ENCODE measurements around the gene FAM168A. TPM values are rescaled to one million over a fixed set of nuclear protein-coding genes. Genes with fewer than 3 reads are reported as not detected.

The FAM168A gene
- total and polyA plus RNA-seq, 4 donors = 4.8 to 14.6 (median 9.1) TPM

DNA sequence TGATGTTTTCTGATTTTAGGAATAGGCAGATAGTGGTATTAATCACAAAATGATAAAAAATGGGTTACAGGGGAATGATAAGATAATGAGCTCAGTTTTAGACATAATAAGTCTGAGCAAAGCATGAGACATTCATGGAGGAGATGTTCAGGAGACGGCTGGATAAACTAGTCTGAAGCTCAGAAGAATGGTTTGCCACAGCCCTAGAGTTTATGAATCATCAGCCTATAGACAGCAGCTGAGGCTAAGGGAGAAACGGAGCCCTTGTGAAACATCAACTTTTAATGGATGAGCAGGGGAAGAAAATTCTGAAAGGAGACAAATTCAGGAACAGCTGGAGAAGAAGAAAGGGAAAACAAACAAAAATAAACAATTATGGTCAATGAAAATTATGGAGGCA, 134.6 kb downstream of the FAM168A start:
- H3K4me3 ChIP-seq (ENCODE audit: low read depth in 1 of 3, low read length in 3 of 3) = no peak overlapping the region
- DNase-seq (ENCODE audit: low spot score) = no peak
- H3K27me3 ChIP-seq (ENCODE audit: control insufficient read depth in 4 of 4, insufficient read depth in 4 of 4, low read length in 3 of 4) = no peaks in the 10 kb centered on the region
- no peak for TF ChIP-seq HNF4G (IDR thresholded peaks at IDR 0.05)
- TF ChIP-seq, protein P1, sequence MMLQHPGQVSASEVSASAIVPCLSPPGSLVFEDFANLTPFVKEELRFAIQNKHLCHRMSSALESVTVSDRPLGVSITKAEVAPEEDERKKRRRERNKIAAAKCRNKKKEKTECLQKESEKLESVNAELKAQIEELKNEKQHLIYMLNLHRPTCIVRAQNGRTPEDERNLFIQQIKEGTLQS (IDR thresholded peaks at IDR 0.05) = no peak
- no peak for TF ChIP-seq TAF1 (conservative IDR thresholded peaks at IDR 0.05)
- TF ChIP-seq NR2F2 (IDR thresholded peaks at IDR 0.05) = no peak
- no peak for TF ChIP-seq FOXA1 (IDR thresholded peaks at IDR 0.05)
- no peak for TF ChIP-seq RAD21 (IDR thresholded peaks at IDR 0.05)
- TF ChIP-seq, protein P2, sequence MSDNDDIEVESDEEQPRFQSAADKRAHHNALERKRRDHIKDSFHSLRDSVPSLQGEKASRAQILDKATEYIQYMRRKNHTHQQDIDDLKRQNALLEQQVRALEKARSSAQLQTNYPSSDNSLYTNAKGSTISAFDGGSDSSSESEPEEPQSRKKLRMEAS (IDR thresholded peaks at IDR 0.05) = no peak
- H3K4me1 ChIP-seq (ENCODE audit: control insufficient read depth in 4 of 4, insufficient read depth in 4 of 4, low read length in 3 of 4) = peaks cover 0 to 1% (median 0%) of the 10 kb centered on the region in 4 donors
- no peak overlapping the region for H3K27ac ChIP-seq (ENCODE audit: low read depth in 1 of 2, low read length in 2 of 2)
- no peaks in the 10 kb centered on the region for H3K9me3 ChIP-seq (ENCODE audit: control insufficient read depth in 4 of 4, low read length in 3 of 4)
- no peaks in the 10 kb centered on the region for H3K36me3 ChIP-seq (ENCODE audit: control insufficient read depth in 4 of 4, insufficient read depth in 3 of 4, low read depth in 1 of 4, low read length in 3 of 4)
- 95% methylated on average over 2 of the region's 2 CpGs for whole genome bisulfite sequencing
- no peak overlapping the region for H3K9ac ChIP-seq (ENCODE audit: low read depth in 1 of 2, low read length in 2 of 2)

DNA sequence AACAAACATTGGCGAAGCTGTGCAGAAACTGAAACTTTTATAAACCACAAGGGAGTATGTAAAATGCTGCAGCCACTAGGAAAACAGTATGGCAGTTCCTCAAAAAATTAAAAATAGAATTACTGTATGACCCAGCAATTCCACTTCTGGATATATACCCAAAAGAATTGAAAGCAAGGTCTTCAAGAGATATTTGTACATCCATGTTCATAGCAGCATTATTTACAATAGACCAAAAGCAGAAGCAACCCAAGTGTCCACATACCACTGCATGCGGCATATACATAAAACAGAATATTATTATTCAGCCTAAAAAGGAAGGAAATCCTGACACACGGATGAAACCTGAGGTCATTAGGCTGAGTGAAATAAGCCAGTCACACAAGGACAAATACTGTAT, 135.9 kb downstream of the FAM168A start:
- Histone ChIP-seq H3K27me3 (ENCODE audit: control insufficient read depth in 4 of 4, insufficient read depth in 4 of 4, low read length in 3 of 4) (no peaks in the 10 kb centered on the region), H3K9ac (ENCODE audit: low read depth in 1 of 2, low read length in 2 of 2) (no peak overlapping the region), H3K9me3 (ENCODE audit: control insufficient read depth in 4 of 4, low read length in 3 of 4) (no peaks in the 10 kb centered on the region), H3K27ac (ENCODE audit: low read depth in 1 of 2, low read length in 2 of 2) (no peak overlapping the region), H3K36me3 (ENCODE audit: control insufficient read depth in 4 of 4, insufficient read depth in 3 of 4, low read depth in 1 of 4, low read length in 3 of 4) (no peaks in the 10 kb centered on the region), H3K4me1 (ENCODE audit: control insufficient read depth in 4 of 4, insufficient read depth in 4 of 4, low read length in 3 of 4) (peaks cover 0 to 1% (median 0%) of the 10 kb centered on the region in 4 donors), H3K4me3 (ENCODE audit: low read depth in 1 of 3, low read length in 3 of 3) (no peak overlapping the region)
- no peak for DNase-seq (ENCODE audit: low spot score)
- 80% methylated on average over 3 of the region's 3 CpGs for WGBS
- TF ChIP-seq GABPA (IDR thresholded peaks at IDR 0.05 in 1 of 2, conservative IDR thresholded peaks at IDR 0.05 in 1 of 2) (no peak), RXRA (IDR thresholded peaks at IDR 0.05) (peak in 1 of 2 donors; percentile 7)

DNA sequence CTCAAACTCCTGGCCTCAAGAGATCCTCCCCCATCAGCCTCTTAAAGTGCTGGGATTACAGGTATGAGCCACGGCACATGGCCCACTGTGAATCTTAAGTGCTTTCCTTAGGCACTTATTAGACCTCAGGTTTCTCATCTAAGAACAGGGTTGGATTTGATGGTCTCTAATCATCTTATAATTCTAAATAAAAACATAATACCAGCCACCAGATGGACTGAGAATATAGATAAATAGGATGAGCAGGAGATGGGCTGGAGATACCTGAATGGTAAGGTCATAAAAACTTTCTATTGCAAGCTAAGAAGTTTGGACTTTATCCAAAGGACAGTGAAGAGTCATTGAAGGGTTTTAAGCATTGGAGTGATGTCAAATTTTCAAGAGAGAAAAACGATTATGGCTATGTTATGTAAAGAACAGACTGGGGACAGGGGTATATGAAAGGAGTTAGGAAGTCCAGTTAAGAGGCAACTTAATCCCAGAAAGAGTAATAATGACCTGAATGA, 136.5 kb downstream of the FAM168A start:
- H3K9ac ChIP-seq (ENCODE audit: low read depth in 1 of 2, low read length in 2 of 2) = no peak overlapping the region
- H3K27ac ChIP-seq (ENCODE audit: low read depth in 1 of 2, low read length in 2 of 2) = no peak overlapping the region
- no peak for TF ChIP-seq HNF4G (IDR thresholded peaks at IDR 0.05)
- TF ChIP-seq FOXA1 (IDR thresholded peaks at IDR 0.05) = no peak
- no peak for TF ChIP-seq FOXA2 (IDR thresholded peaks at IDR 0.05)
- TF ChIP-seq HNF4A (conservative IDR thresholded peaks at IDR 0.05) = no peak
- TF ChIP-seq TAF1 (conservative IDR thresholded peaks at IDR 0.05) = no peak
- TF ChIP-seq, protein P3, sequence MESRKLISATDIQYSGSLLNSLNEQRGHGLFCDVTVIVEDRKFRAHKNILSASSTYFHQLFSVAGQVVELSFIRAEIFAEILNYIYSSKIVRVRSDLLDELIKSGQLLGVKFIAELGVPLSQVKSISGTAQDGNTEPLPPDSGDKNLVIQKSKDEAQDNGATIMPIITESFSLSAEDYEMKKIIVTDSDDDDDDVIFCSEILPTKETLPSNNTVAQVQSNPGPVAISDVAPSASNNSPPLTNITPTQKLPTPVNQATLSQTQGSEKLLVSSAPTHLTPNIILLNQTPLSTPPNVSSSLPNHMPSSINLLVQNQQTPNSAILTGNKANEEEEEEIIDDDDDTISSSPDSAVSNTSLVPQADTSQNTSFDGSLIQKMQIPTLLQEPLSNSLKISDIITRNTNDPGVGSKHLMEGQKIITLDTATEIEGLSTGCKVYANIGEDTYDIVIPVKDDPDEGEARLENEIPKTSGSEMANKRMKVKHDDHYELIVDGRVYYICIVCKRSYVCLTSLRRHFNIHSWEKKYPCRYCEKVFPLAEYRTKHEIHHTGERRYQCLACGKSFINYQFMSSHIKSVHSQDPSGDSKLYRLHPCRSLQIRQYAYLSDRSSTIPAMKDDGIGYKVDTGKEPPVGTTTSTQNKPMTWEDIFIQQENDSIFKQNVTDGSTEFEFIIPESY (IDR thresholded peaks at IDR 0.05) = no peak
- TF ChIP-seq, protein P1 (IDR thresholded peaks at IDR 0.05) = no peak
- TF ChIP-seq JUND (IDR thresholded peaks at IDR 0.05) = no peak
- no peak for TF ChIP-seq GABPA (IDR thresholded peaks at IDR 0.05 in 1 of 2, conservative IDR thresholded peaks at IDR 0.05 in 1 of 2)
- TF ChIP-seq NR2F2 (IDR thresholded peaks at IDR 0.05) = no peak
- TF ChIP-seq, protein P4, sequence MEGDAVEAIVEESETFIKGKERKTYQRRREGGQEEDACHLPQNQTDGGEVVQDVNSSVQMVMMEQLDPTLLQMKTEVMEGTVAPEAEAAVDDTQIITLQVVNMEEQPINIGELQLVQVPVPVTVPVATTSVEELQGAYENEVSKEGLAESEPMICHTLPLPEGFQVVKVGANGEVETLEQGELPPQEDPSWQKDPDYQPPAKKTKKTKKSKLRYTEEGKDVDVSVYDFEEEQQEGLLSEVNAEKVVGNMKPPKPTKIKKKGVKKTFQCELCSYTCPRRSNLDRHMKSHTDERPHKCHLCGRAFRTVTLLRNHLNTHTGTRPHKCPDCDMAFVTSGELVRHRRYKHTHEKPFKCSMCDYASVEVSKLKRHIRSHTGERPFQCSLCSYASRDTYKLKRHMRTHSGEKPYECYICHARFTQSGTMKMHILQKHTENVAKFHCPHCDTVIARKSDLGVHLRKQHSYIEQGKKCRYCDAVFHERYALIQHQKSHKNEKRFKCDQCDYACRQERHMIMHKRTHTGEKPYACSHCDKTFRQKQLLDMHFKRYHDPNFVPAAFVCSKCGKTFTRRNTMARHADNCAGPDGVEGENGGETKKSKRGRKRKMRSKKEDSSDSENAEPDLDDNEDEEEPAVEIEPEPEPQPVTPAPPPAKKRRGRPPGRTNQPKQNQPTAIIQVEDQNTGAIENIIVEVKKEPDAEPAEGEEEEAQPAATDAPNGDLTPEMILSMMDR (IDR thresholded peaks at IDR 0.05; ENCODE audit: low read depth, low read length, missing input control) = no peak
- no peak for TF ChIP-seq RXRA (IDR thresholded peaks at IDR 0.05)
- TF ChIP-seq EGR1 (IDR thresholded peaks at IDR 0.05; ENCODE audit: low read depth in 2 of 2) = no peak
- no peak for TF ChIP-seq RAD21 (IDR thresholded peaks at IDR 0.05)
- TF ChIP-seq YY1 (IDR thresholded peaks at IDR 0.05) = no peak
- no peak for TF ChIP-seq SP1 (IDR thresholded peaks at IDR 0.05)
- H3K36me3 ChIP-seq (ENCODE audit: control insufficient read depth in 4 of 4, insufficient read depth in 3 of 4, low read depth in 1 of 4, low read length in 3 of 4) = no peaks in the 10 kb centered on the region
- H3K4me3 ChIP-seq (ENCODE audit: low read depth in 1 of 3, low read length in 3 of 3) = no peak overlapping the region
- 64% methylated on average over 2 of the region's 2 CpGs for WGBS
- no peak for DNase-seq (ENCODE audit: low spot score)
- H3K9me3 ChIP-seq (ENCODE audit: control insufficient read depth in 4 of 4, low read length in 3 of 4) = no peaks in the 10 kb centered on the region
- H3K4me1 ChIP-seq (ENCODE audit: control insufficient read depth in 4 of 4, insufficient read depth in 4 of 4, low read length in 3 of 4) = peaks cover 0 to 1% (median 0%) of the 10 kb centered on the region in 4 donors
- no peaks in the 10 kb centered on the region for H3K27me3 ChIP-seq (ENCODE audit: control insufficient read depth in 4 of 4, insufficient read depth in 4 of 4, low read length in 3 of 4)

Measured in liver (tissue), 9 donors.